ENCODE measurements around the gene RAB3A. TPM values are rescaled to one million over a fixed set of nuclear protein-coding genes. Genes with fewer than 3 reads are reported as not detected.

The RAB3A gene
- total and polyA plus RNA-seq, 12 donors = 2.3 to 32.3 (median 6.2) TPM

- WGBS, 4 donors = 73 to 88% (median 82%) methylated on average over 5 of the region's 5 CpGs
- Histone ChIP-seq H3K27ac (no peak overlapping the region), H3K27me3 (no peaks in the 10 kb centered on the region), H3K4me3 (no peak overlapping the region), H3K9me3 (replicated peaks in 1 of 3) (no peaks in the 10 kb centered on the region), H3K4me1 (replicated peaks in 1 of 2) (no peaks in the 10 kb centered on the region), H3K36me3 (replicated peaks in 1 of 2) (peaks cover 0 to 4% of the 10 kb centered on the region in 2 donors)
- no peak for DNase-seq
- no peak for TF ChIP-seq POLR2A (IDR thresholded peaks at IDR 0.05)
- TF ChIP-seq, protein P1, sequence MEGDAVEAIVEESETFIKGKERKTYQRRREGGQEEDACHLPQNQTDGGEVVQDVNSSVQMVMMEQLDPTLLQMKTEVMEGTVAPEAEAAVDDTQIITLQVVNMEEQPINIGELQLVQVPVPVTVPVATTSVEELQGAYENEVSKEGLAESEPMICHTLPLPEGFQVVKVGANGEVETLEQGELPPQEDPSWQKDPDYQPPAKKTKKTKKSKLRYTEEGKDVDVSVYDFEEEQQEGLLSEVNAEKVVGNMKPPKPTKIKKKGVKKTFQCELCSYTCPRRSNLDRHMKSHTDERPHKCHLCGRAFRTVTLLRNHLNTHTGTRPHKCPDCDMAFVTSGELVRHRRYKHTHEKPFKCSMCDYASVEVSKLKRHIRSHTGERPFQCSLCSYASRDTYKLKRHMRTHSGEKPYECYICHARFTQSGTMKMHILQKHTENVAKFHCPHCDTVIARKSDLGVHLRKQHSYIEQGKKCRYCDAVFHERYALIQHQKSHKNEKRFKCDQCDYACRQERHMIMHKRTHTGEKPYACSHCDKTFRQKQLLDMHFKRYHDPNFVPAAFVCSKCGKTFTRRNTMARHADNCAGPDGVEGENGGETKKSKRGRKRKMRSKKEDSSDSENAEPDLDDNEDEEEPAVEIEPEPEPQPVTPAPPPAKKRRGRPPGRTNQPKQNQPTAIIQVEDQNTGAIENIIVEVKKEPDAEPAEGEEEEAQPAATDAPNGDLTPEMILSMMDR (IDR thresholded peaks at IDR 0.05) = no peak
- intact Hi-C loops (cut with DNase I) = no loop called here
These were observed 23.9 kb downstream of the RAB3A start for GRCh38 chr19:18179957-18180356.

DNA sequence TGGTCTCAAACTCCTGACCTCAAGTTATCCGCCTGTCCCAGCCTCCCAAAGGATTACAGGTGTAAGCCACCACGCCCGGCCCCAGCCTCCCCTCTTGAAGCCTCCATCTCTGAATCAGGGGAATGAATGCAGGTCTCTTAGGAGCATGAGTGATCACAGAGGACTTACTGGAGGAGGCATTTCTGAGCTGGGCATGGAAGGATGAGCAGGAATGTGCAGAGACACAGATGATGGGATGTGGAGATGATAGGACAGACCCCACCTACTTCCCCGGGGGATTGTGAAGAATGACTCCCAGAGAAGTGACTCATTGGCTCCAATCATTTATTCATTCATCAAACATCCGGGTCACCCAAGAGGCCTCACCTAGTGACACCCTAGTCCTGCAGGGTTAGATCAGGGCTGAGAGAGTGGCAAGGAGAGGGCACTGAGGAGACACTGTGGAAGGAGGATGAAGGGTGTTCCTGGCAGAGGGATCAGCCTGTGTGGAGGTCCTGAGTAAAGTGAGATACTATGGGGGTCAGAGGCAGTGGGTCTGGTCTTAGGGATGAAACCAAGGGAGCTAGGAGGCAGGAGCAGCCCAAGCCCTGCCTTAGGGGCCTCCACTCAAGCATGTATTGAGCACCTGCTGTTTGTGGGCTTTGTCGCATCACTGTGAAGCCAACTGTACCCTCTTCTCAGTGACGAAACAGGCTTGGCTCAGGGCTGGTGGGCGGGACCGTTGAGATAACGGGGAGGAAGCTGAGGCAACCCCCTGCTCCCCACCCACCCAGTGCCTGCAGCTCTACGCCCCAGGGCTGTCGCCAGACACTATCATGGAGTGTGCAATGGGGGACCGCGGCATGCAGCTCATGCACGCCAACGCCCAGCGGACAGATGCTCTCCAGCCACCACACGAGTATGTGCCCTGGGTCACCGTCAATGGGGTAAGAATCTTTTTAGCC lies 27.2 kb downstream of the RAB3A start:
- H3K27me3 ChIP-seq = no peaks in the 10 kb centered on the region
- WGBS, 4 donors = 82 to 86% (median 84%) methylated on average over 9 to 19 of the region's 19 CpGs
- H3K4me3 ChIP-seq = no peak overlapping the region
- H3K4me1 ChIP-seq (replicated peaks in 1 of 2) = peaks cover 8 to 15% of the 10 kb centered on the region in 2 donors
- no peaks in the 10 kb centered on the region for H3K9me3 ChIP-seq (replicated peaks in 1 of 3)
- DNase-seq = no peak
- TF ChIP-seq POLR2A (IDR thresholded peaks at IDR 0.05) = no peak
- TF ChIP-seq, protein P1 (IDR thresholded peaks at IDR 0.05) = no peak
- intact Hi-C loops (cut with DNase I) = no loop called here
- H3K36me3 ChIP-seq (replicated peaks in 1 of 2) = peaks cover 0 to 4% of the 10 kb centered on the region in 2 donors
- no peak overlapping the region for H3K27ac ChIP-seq

DNA sequence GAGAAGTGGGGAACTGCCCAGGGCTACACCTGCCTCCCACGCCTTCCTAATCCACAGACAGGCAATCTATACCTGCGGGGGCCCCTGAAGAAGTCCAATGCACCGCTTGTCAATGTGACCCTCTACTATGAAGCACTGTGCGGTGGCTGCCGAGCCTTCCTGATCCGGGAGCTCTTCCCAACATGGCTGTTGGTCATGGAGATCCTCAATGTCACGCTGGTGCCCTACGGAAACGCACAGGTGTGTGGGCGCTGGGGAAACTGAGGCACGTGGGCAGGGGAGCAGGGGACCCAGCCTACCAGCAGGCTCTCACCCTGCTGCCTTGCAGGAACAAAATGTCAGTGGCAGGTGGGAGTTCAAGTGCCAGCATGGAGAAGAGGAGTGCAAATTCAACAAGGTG lies 28.9 kb downstream of the RAB3A start:
- Histone ChIP-seq H3K36me3 (replicated peaks in 1 of 2) (peaks cover 0 to 4% of the 10 kb centered on the region in 2 donors), H3K9me3 (replicated peaks in 1 of 3) (no peaks in the 10 kb centered on the region), H3K27ac (no peak overlapping the region), H3K4me3 (peak overlapping the region in 1 of 4 donors; percentile 64), H3K27me3 (no peaks in the 10 kb centered on the region), H3K4me1 (replicated peaks in 1 of 2) (peaks cover 21 to 27% of the 10 kb centered on the region in 2 donors)
- TF ChIP-seq, protein P1 (IDR thresholded peaks at IDR 0.05) = no peak
- no peak for TF ChIP-seq POLR2A (IDR thresholded peaks at IDR 0.05)
- no peak for DNase-seq
- intact Hi-C loops (cut with DNase I) = no loop called here
- WGBS, 4 donors = 79 to 86% (median 83%) methylated on average over 7 to 11 of the region's 11 CpGs

GRCh38 chr19:18173572-18174288 lies 30.1 kb downstream of the RAB3A start, which contains the start of gene IFI30:
IFI30 (plus strand) TSS chr19:18173813; CDS start chr19:18173842, 29 bp downstream.
- no peaks in the 10 kb centered on the region for H3K9me3 ChIP-seq (replicated peaks in 1 of 3)
- intact Hi-C loops (cut with DNase I) = no loop called here
- H3K4me1 ChIP-seq (replicated peaks in 1 of 2) = peaks cover 21 to 27% of the 10 kb centered on the region in 2 donors
- WGBS, 4 donors = 0% methylated on average over 9 to 47 of the region's 47 CpGs
- DNase-seq = peak; percentile 78 to 89 (median 85)
- peak within 1 kb of the TSS; percentile 47 to 81 (median 61) for H3K4me3 ChIP-seq
- peaks cover 0 to 16% of the 10 kb centered on the region in 2 donors for H3K36me3 ChIP-seq (replicated peaks in 1 of 2)
- H3K27ac ChIP-seq = peak within 1 kb of the TSS; percentile 42 to 97 (median 92)
- H3K27me3 ChIP-seq = no peaks in the 10 kb centered on the region
- TF ChIP-seq, protein P1 (IDR thresholded peaks at IDR 0.05) = no peak
- peak; percentile 76 to 83 for TF ChIP-seq POLR2A (IDR thresholded peaks at IDR 0.05)

Measured in adrenal gland (tissue), 12 donors.